ENCODE measurements around the gene WDR81.

DNA sequence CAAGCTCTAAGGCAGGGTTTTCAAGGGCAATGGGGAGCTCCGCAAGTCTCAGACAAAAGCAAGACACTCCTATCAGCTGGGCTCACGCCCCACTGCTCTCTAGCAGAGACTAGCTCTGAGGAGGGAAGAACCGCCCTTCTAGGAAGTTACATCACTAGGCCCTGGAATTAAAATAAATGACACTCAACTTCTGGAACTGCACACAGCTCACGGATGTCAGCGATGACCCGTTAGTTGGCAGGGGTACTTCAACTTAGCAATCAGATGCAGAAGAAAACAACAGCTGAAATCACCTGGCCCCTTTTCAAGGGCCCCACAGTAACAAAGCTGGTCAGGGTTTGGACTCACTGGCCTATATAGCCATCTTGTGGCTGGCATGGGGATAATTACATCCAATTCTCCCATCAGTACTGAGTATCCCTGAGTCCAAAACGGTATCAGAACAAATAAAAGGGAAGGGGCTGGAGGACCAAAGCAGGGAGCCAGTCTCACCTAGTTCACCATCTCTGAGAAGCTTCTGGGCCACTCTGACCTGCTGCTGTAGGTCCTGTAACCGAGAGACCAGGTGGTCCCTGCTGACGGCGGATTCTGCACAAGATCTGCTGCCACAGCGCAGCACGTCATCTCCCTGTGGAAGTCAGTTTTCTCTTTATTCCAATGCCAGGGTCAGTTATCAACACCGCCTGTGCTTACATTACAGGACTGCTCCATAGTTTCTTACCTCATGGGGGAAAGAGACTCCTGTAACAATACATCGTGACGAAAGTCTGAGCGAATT is 59.5 kb downstream of the WDR81 start:
- TF ChIP-seq EZH2phosphoT487 (IDR thresholded peaks at IDR 0.05; ENCODE audit: borderline replicate concordance, low read length): no peak
- TF ChIP-seq, protein P1, sequence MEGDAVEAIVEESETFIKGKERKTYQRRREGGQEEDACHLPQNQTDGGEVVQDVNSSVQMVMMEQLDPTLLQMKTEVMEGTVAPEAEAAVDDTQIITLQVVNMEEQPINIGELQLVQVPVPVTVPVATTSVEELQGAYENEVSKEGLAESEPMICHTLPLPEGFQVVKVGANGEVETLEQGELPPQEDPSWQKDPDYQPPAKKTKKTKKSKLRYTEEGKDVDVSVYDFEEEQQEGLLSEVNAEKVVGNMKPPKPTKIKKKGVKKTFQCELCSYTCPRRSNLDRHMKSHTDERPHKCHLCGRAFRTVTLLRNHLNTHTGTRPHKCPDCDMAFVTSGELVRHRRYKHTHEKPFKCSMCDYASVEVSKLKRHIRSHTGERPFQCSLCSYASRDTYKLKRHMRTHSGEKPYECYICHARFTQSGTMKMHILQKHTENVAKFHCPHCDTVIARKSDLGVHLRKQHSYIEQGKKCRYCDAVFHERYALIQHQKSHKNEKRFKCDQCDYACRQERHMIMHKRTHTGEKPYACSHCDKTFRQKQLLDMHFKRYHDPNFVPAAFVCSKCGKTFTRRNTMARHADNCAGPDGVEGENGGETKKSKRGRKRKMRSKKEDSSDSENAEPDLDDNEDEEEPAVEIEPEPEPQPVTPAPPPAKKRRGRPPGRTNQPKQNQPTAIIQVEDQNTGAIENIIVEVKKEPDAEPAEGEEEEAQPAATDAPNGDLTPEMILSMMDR (IDR thresholded peaks at IDR 0.05; ENCODE audit: low read depth, low read length, poor library complexity, severe bottlenecking): peak; percentile 82

Data from DOHH2 (cell line).